HCT116 (cell line): ENCODE measurements around the gene TRIM14. TPM values are rescaled to one million over a fixed set of nuclear protein-coding genes. Genes with fewer than 3 reads are reported as not detected.

Experiments used
- ATAC-seq: fragments of 200-7000 bp; cut with Tn5 transposase; 2 replicates; pipeline ENCODE4 v1.9.1; 2020; ENCODE audit warnings: mild to moderate bottlenecking, moderate library complexity
- BruUV-seq: library from RNA; stranded (reverse); fragments of 400-500 nt; replicated peaks from 2 replicates; lab custom pipeline; 2021; lab: Mats Ljungman, UMichigan
- CTCF ChIA-PET: fragments of 300-600 bp; sonication (Branson Sonifier 250); formaldehyde crosslinking; loops from one replicate; lab custom pipeline; 2021; ENCODE audit warnings: antibody characterized with exemption; lab: Charles Lee
- POLR2A ChIA-PET: fragments of 300-600, 350-600 bp; sonication (Branson Sonifier 250); formaldehyde crosslinking; loops from one replicate; lab custom pipeline; 2021; ENCODE audit warnings: antibody characterized with exemption; lab: Charles Lee
- RAD21 ChIA-PET, 2 experiments: fragments of 300-600 bp; sonication (Branson Sonifier 250); formaldehyde crosslinking; loops; one replicate each; lab custom pipeline; 2023; ENCODE audit warnings: low total read pairs in 2 of 2; ENCODE audit not compliant: uncharacterized antibody in 2 of 2, unreplicated experiment in 2 of 2, low non-redundant PET in 1 of 2; lab: Charles Lee
- DNase-seq: peaks from one replicate; pipeline ENCODE4 v3.0.0-alpha.2; 2010; ENCODE audit warnings: low read depth, low spot score
- H2AFZ ChIP-seq: fragments of 200-600 bp; shearing (Covaris generic), sonication (generic); 2 replicates; pipeline ENCODE4 v1.6.1; 2017; ENCODE audit warnings: low read depth, mixed run types, mixed read lengths, antibody characterized with exemption, low read length; ENCODE audit not compliant: poor library complexity, severe bottlenecking
- H3K27ac ChIP-seq: 2 replicates; pipeline ENCODE4 v1.5.1; 2012; ENCODE audit warnings: low read depth, low read length
- H3K27me3 ChIP-seq: fragments of 200-600 bp; sonication (generic); 2 replicates; pipeline ENCODE4 v1.6.1; 2016; ENCODE audit warnings: mixed run types, low read length, mixed read lengths; ENCODE audit not compliant: insufficient read depth
- H3K36me3 ChIP-seq, 2 experiments: fragments of 200-500 bp in 1 of 2; fragments of 200-600 bp in 1 of 2; sonication (Bioruptor generic) in 1 of 2; sonication (generic) in 1 of 2; 2 replicates each; pipeline versions ENCODE4 v1.5.1 to v1.6.1; 2014 to 2016; ENCODE audit warnings: low read length in 2 of 2, inconsistent platforms in 1 of 2, mixed read lengths in 1 of 2, mixed run types in 1 of 2; ENCODE audit not compliant: insufficient read depth in 2 of 2, control insufficient read depth in 1 of 2
- H3K4me1 ChIP-seq, 2 experiments: fragments of 200-600 bp in 1 of 2; sonication (generic) in 1 of 2; 2 replicates each; pipeline versions ENCODE4 v1.5.1 to v1.6.1; 2012 to 2017; ENCODE audit warnings: low read length in 2 of 2, inconsistent platforms in 1 of 2, mild to moderate bottlenecking in 1 of 2, mixed read lengths in 1 of 2, mixed run types in 1 of 2, moderate library complexity in 1 of 2; ENCODE audit not compliant: insufficient read depth in 2 of 2, control insufficient read depth in 1 of 2
- H3K4me2 ChIP-seq: fragments of 200-600 bp; sonication (generic); 2 replicates; pipeline ENCODE4 v1.6.1; 2017; ENCODE audit warnings: mixed run types, low read length, mixed read lengths
- H3K4me3 ChIP-seq, 2 experiments: fragments of 200-600 bp in 1 of 2; sonication (generic) in 1 of 2; replicated peaks in 1 of 2; 2 replicates each; pipeline ENCODE4 v1.5.1; 2011 to 2016; ENCODE audit warnings: low read length in 2 of 2, control low read depth in 1 of 2, low read depth in 1 of 2, mild to moderate bottlenecking in 1 of 2, mixed read lengths in 1 of 2, mixed run types in 1 of 2
- H3K79me2 ChIP-seq: fragments of 200-600 bp; sonication (generic); 2 replicates; pipeline ENCODE4 v1.6.1; 2017; ENCODE audit warnings: mild to moderate bottlenecking, mixed run types, low read length, moderate library complexity, mixed read lengths; ENCODE audit not compliant: insufficient read depth
- H3K9ac ChIP-seq: fragments of 200-600 bp; sonication (generic); 2 replicates; pipeline ENCODE4 v1.6.1; 2016; ENCODE audit warnings: low read length, mixed read lengths
- H3K9me2 ChIP-seq: fragments of 200-600 bp; sonication (generic), shearing (Covaris generic); 2 replicates; pipeline ENCODE4 v1.6.1; 2017; ENCODE audit warnings: mixed run types, mild to moderate bottlenecking, moderate library complexity; ENCODE audit not compliant: insufficient read depth
- H3K9me3 ChIP-seq, 2 experiments: fragments of 200-500 bp in 1 of 2; fragments of 200-600 bp in 1 of 2; sonication (Bioruptor generic) in 1 of 2; sonication (generic) in 1 of 2; 2 replicates each; pipeline ENCODE4 v1.6.1; 2014 to 2017; ENCODE audit warnings: low read length in 2 of 2, mixed read lengths in 2 of 2, inconsistent platforms in 1 of 2, low read depth in 1 of 2, mild to moderate bottlenecking in 1 of 2, mixed run types in 1 of 2, moderate library complexity in 1 of 2; ENCODE audit not compliant: control insufficient read depth in 1 of 2, insufficient read depth in 1 of 2
- H4K20me1 ChIP-seq: fragments of 200-600 bp; sonication (generic), shearing (Covaris generic); 2 replicates; pipeline ENCODE4 v1.6.1; 2017; ENCODE audit warnings: mixed run types, mild to moderate bottlenecking, moderate library complexity; ENCODE audit not compliant: insufficient read depth
- ATF3 ChIP-seq: IDR thresholded peaks from 2 replicates; pipeline ENCODE4 v1.6.1; 2012
- CEBPB ChIP-seq: IDR thresholded peaks from 2 replicates; pipeline ENCODE4 v1.6.1; 2012; ENCODE audit warnings: low read depth
- CTCF ChIP-seq, 3 experiments: fragments of 200-600 bp in 1 of 3; sonication (generic) in 1 of 3; IDR thresholded peaks in 2 of 3; conservative IDR thresholded peaks in 1 of 3; 2 replicates each; pipeline ENCODE4 v1.5.1; 2012 to 2017; ENCODE audit warnings: low read depth in 2 of 3, low read length in 2 of 3, antibody characterized with exemption in 1 of 3, borderline replicate concordance in 1 of 3, control low read depth in 1 of 3, mild to moderate bottlenecking in 1 of 3, mixed read lengths in 1 of 3, mixed run types in 1 of 3, moderate library complexity in 1 of 3; ENCODE audit not compliant: insufficient read depth in 1 of 3
- EGR1 ChIP-seq: IDR thresholded peaks from 2 replicates; pipeline ENCODE4 v1.6.1; 2012; ENCODE audit warnings: low read depth
- ELF1 ChIP-seq: IDR thresholded peaks from 2 replicates; pipeline ENCODE4 v1.6.1; 2012; ENCODE audit warnings: low read depth, borderline replicate concordance
- EZH2 ChIP-seq: fragments of 200-600 bp; sonication (generic); IDR thresholded peaks from 2 replicates; pipeline ENCODE4 v1.6.1; 2017; ENCODE audit warnings: antibody characterized with exemption, mixed run types
- JUND ChIP-seq: IDR thresholded peaks from 2 replicates; pipeline ENCODE4 v1.6.1; 2012
- MAX ChIP-seq: IDR thresholded peaks from 2 replicates; pipeline ENCODE4 v1.6.1; 2012
- POLR2A ChIP-seq: IDR thresholded peaks from 2 replicates; pipeline ENCODE4 v1.7.0; 2011; ENCODE audit warnings: borderline replicate concordance; ENCODE audit not compliant: insufficient read depth, insufficient read length; ENCODE audit errors: extremely low read depth
- POLR2AphosphoS5 ChIP-seq: IDR thresholded peaks from 2 replicates; pipeline ENCODE4 v1.6.1; 2011; ENCODE audit warnings: mild to moderate bottlenecking, low read depth, low read length, moderate library complexity
- RAD21 ChIP-seq: IDR thresholded peaks from 2 replicates; pipeline ENCODE4 v1.6.1; 2012; ENCODE audit warnings: low read depth, mild to moderate bottlenecking
- SP1 ChIP-seq: IDR thresholded peaks from 2 replicates; pipeline ENCODE4 v1.6.1; 2012; ENCODE audit warnings: low read depth
- TCF7L2 ChIP-seq: IDR thresholded peaks from 2 replicates; pipeline ENCODE4 v1.7.0; 2011; ENCODE audit warnings: borderline replicate concordance, inconsistent platforms; ENCODE audit not compliant: insufficient read depth, insufficient read length; ENCODE audit errors: extremely low read depth
- YY1 ChIP-seq: IDR thresholded peaks from 2 replicates; pipeline ENCODE4 v1.6.1; 2011; ENCODE audit warnings: low read length, low read depth, moderate library complexity, mild to moderate bottlenecking; ENCODE audit not compliant: insufficient replicate concordance; ENCODE audit errors: extremely low read depth
- ZNF274 ChIP-seq: fragments of 200-500 bp; sonication (Bioruptor generic); IDR thresholded peaks from 2 replicates; pipeline ENCODE4 v1.6.1; 2014; ENCODE audit warnings: mild to moderate bottlenecking, low read depth, low read length, inconsistent platforms
- intact Hi-C: fragments of 100-400 bp; cut with micrococcal nuclease; formaldehyde crosslinking; loops from 2 replicates; pipeline ENCODE4 v1.10.0; 2022
- total RNA-seq: library from RNA; stranded (reverse); gene quantifications from one replicate; pipeline ENCODE4 v1.2.1, GENCODE V29; 2021; ENCODE audit not compliant: unreplicated experiment

TRIM14 gene
- total RNA-seq, 1 experiment from 2014 or later: 24.4 TPM

GRCh38 chr9:98069551-98069950 lies 49.5 kb downstream of the TRIM14 start:
- no TSS peak for BruUV-seq
- H3K4me2 ChIP-seq: no peak overlapping the region
- H3K9me3 ChIP-seq: no peaks in the 10 kb centered on the region
- H4K20me1 ChIP-seq: no peaks in the 10 kb centered on the region
- peaks cover 64% of the 10 kb centered on the region for H3K79me2 ChIP-seq
- H3K9me2 ChIP-seq: no peaks in the 10 kb centered on the region
- intact Hi-C loops: no loop called here
- no peak for ATAC-seq
- POLR2A ChIA-PET: interaction anchor here (2.3 kb wide), 1 partner anchor 13 kb away, joined by 8 read pairs; the partner anchor contains the start of gene NANS
- no peak overlapping the region for H3K9ac ChIP-seq
- no peak overlapping the region for H3K27ac ChIP-seq
- no peak for TF ChIP-seq MAX
- no peak for TF ChIP-seq ELF1
- TF ChIP-seq TCF7L2: no peak
- TF ChIP-seq ZNF274: no peak
- TF ChIP-seq CEBPB: no peak
- no peak for TF ChIP-seq JUND
- TF ChIP-seq CTCF (IDR thresholded peaks at IDR 0.05 in 2 of 3, conservative IDR thresholded peaks at IDR 0.05 in 1 of 3; ENCODE audit: borderline replicate concordance in 1 of 3, insufficient read depth in 1 of 3, low read depth in 2 of 3, low read length in 2 of 3): no peak
- TF ChIP-seq ATF3: no peak
- TF ChIP-seq RAD21: no peak
- TF ChIP-seq POLR2A: no peak
- TF ChIP-seq EZH2: no peak
- no peak for TF ChIP-seq POLR2AphosphoS5
- TF ChIP-seq YY1: no peak
- TF ChIP-seq SP1: no peak
- TF ChIP-seq EGR1: no peak
- TF ChIP-seq, all 23 proteins: peak for 0
- DNase-seq: no peak
- Histone ChIP-seq H3K27me3 (no peaks in the 10 kb centered on the region), H2AFZ (no peak overlapping the region), H3K4me3 (no peak overlapping the region), H3K4me1 (peaks cover 0 to 6% of the 10 kb centered on the region in 2 experiments; a peak in 2 of 4 replicates), H3K36me3 (peaks cover 12 to 25% of the 10 kb centered on the region in 2 experiments)
- CTCF ChIA-PET: no interaction called here
- RAD21 ChIA-PET: no interaction called here
